ENCODE measurements around the gene LUZP2. TPM values are rescaled to one million over a fixed set of nuclear protein-coding genes. Genes with fewer than 3 reads are reported as not detected.

Gene LUZP2
- total RNA-seq, 1 experiment from 2014 or later = 0.11 TPM

- Histone ChIP-seq H2AFZ (ENCODE audit: low read length) (no peak overlapping the region), H4K20me1 (ENCODE audit: low read length) (no peaks in the 10 kb centered on the region), H3K4me1 (ENCODE audit: insufficient read depth, low read length) (no peaks in the 10 kb centered on the region), H3K9me2 (replicated peaks; ENCODE audit: low read length) (no peaks in the 10 kb centered on the region), H3F3A (ENCODE audit: low read length, unreplicated experiment) (no peaks in the 10 kb centered on the region), H3K9ac (ENCODE audit: low read length) (no peak overlapping the region), H3K36me3 (ENCODE audit: low read depth, low read length) (no peaks in the 10 kb centered on the region), H3K27ac (ENCODE audit: low read length) (no peak overlapping the region), H3K4me2 (ENCODE audit: low read length) (no peak overlapping the region), H3K79me2 (ENCODE audit: low read length) (no peaks in the 10 kb centered on the region), H3K27me3 (ENCODE audit: low read length) (no peaks in the 10 kb centered on the region), H3K4me3 (ENCODE audit: low read length) (no peak overlapping the region), H3K9me3 (ENCODE audit: low read length) (no peaks in the 10 kb centered on the region)
- no peak for DNase-seq
- intact Hi-C loops (cut with micrococcal nuclease) = no loop called here
- ChIA-PET POLR2A (ENCODE audit: unreplicated experiment) (no interaction called here), CTCF (no interaction called here)
- no TSS peak for BruUV-seq (replicated peaks)
- no peak for ATAC-seq
- TF ChIP-seq EZH2phosphoT487 (IDR thresholded peaks at IDR 0.05; ENCODE audit: borderline replicate concordance, low read length) = no peak
- no peak for TF ChIP-seq EZH2 (IDR thresholded peaks at IDR 0.05; ENCODE audit: low read length, unreplicated experiment)
- no peak for TF ChIP-seq CTCF (conservative IDR thresholded peaks at IDR 0.05; ENCODE audit: low read depth, low read length)
Observed at GRCh38 chr11:24731554-24731953, 234.7 kb downstream of the LUZP2 start.

- H3K79me2 ChIP-seq (ENCODE audit: low read length) = no peaks in the 10 kb centered on the region
- no peaks in the 10 kb centered on the region for H3K36me3 ChIP-seq (ENCODE audit: low read depth, low read length)
- no peaks in the 10 kb centered on the region for H3K27me3 ChIP-seq (ENCODE audit: low read length)
- no peak overlapping the region for H3K27ac ChIP-seq (ENCODE audit: low read length)
- DNase-seq (no peak), ATAC-seq (no peak)
- no peak overlapping the region for H3K4me2 ChIP-seq (ENCODE audit: low read length)
- H4K20me1 ChIP-seq (ENCODE audit: low read length) = no peaks in the 10 kb centered on the region
- no peaks in the 10 kb centered on the region for H3K9me3 ChIP-seq (ENCODE audit: low read length)
- no peak overlapping the region for H3K4me3 ChIP-seq (ENCODE audit: low read length)
- no peaks in the 10 kb centered on the region for H3K9me2 ChIP-seq (replicated peaks; ENCODE audit: low read length)
- ChIA-PET CTCF (no interaction called here), POLR2A (ENCODE audit: unreplicated experiment) (no interaction called here)
- peak overlapping the region; percentile 20; the same call in 1 of the 2 replicates for H2AFZ ChIP-seq (ENCODE audit: low read length)
- H3K4me1 ChIP-seq (ENCODE audit: insufficient read depth, low read length) = no peaks in the 10 kb centered on the region
- intact Hi-C loops (cut with micrococcal nuclease) = no loop called here
- no peak overlapping the region for H3K9ac ChIP-seq (ENCODE audit: low read length)
- H3F3A ChIP-seq (ENCODE audit: low read length, unreplicated experiment) = no peaks in the 10 kb centered on the region
- TF ChIP-seq CTCF (conservative IDR thresholded peaks at IDR 0.05; ENCODE audit: low read depth, low read length) (no peak), EZH2phosphoT487 (IDR thresholded peaks at IDR 0.05; ENCODE audit: borderline replicate concordance, low read length) (no peak), EZH2 (IDR thresholded peaks at IDR 0.05; ENCODE audit: low read length, unreplicated experiment) (no peak)
- no TSS peak for BruUV-seq (replicated peaks)
Observed at GRCh38 chr11:24734742-24735237, 237.9 kb downstream of the LUZP2 start.

- H3K79me2 ChIP-seq (ENCODE audit: low read length) = no peaks in the 10 kb centered on the region
- H3K9ac ChIP-seq (ENCODE audit: low read length) = no peak overlapping the region
- CTCF ChIA-PET = no interaction called here
- ATAC-seq = no peak
- no peaks in the 10 kb centered on the region for H4K20me1 ChIP-seq (ENCODE audit: low read length)
- no peak overlapping the region for H3K27ac ChIP-seq (ENCODE audit: low read length)
- no peak overlapping the region for H2AFZ ChIP-seq (ENCODE audit: low read length)
- no peaks in the 10 kb centered on the region for H3K4me1 ChIP-seq (ENCODE audit: insufficient read depth, low read length)
- TF ChIP-seq CTCF (conservative IDR thresholded peaks at IDR 0.05; ENCODE audit: low read depth, low read length) (no peak), EZH2phosphoT487 (IDR thresholded peaks at IDR 0.05; ENCODE audit: borderline replicate concordance, low read length) (no peak), EZH2 (IDR thresholded peaks at IDR 0.05; ENCODE audit: low read length, unreplicated experiment) (no peak)
- no peak overlapping the region for H3K4me3 ChIP-seq (ENCODE audit: low read length)
- no peak for DNase-seq
- intact Hi-C loops (cut with micrococcal nuclease) = no loop called here
- no peaks in the 10 kb centered on the region for H3K9me2 ChIP-seq (replicated peaks; ENCODE audit: low read length)
- H3K36me3 ChIP-seq (ENCODE audit: low read depth, low read length) = no peaks in the 10 kb centered on the region
- BruUV-seq (replicated peaks) = no TSS peak
- no peaks in the 10 kb centered on the region for H3K27me3 ChIP-seq (ENCODE audit: low read length)
- H3F3A ChIP-seq (ENCODE audit: low read length, unreplicated experiment) = no peaks in the 10 kb centered on the region
- no peaks in the 10 kb centered on the region for H3K9me3 ChIP-seq (ENCODE audit: low read length)
- POLR2A ChIA-PET (ENCODE audit: unreplicated experiment) = no interaction called here
- H3K4me2 ChIP-seq (ENCODE audit: low read length) = no peak overlapping the region
Observed at GRCh38 chr11:24738972-24739371, 242.1 kb downstream of the LUZP2 start.

All from PC-3 (cell line).